WI38 (cell line): Measurements from ENCODE around the gene FAT4.

Experiments used
- H3K4me3 ChIP-seq: 2 replicates; pipeline ENCODE4 v1.5.1; 2011; ENCODE audit warnings: low read depth, mild to moderate bottlenecking, control low read depth, low read length
- TF ChIP-seq, protein P1 (sequence below): IDR thresholded peaks from 2 replicates; pipeline ENCODE4 v1.5.1; 2012; ENCODE audit warnings: low read depth, mild to moderate bottlenecking, control low read depth, low read length

FAT4 gene

DNA sequence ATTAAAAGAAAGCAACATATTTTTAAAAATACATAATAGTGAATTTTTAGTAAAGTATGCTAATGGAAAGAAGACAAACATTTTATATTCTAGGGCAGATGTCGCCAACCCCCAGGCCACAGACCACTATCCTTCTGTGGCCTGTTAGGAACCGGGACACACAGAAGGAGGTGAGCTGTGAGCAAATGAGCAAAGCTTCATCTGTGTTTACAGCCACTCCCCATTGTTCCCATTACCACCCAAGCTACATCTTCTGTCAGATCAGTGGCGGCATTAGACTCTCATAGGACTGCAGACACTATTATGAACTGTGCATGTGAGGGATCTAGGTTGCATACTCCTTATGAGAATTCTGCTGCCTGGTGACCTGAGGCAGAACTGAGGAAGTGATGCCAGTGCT is 37.0 kb upstream of the FAT4 start:
- no peak overlapping the region for H3K4me3 ChIP-seq
- TF ChIP-seq, protein P1, sequence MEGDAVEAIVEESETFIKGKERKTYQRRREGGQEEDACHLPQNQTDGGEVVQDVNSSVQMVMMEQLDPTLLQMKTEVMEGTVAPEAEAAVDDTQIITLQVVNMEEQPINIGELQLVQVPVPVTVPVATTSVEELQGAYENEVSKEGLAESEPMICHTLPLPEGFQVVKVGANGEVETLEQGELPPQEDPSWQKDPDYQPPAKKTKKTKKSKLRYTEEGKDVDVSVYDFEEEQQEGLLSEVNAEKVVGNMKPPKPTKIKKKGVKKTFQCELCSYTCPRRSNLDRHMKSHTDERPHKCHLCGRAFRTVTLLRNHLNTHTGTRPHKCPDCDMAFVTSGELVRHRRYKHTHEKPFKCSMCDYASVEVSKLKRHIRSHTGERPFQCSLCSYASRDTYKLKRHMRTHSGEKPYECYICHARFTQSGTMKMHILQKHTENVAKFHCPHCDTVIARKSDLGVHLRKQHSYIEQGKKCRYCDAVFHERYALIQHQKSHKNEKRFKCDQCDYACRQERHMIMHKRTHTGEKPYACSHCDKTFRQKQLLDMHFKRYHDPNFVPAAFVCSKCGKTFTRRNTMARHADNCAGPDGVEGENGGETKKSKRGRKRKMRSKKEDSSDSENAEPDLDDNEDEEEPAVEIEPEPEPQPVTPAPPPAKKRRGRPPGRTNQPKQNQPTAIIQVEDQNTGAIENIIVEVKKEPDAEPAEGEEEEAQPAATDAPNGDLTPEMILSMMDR: no peak

DNA sequence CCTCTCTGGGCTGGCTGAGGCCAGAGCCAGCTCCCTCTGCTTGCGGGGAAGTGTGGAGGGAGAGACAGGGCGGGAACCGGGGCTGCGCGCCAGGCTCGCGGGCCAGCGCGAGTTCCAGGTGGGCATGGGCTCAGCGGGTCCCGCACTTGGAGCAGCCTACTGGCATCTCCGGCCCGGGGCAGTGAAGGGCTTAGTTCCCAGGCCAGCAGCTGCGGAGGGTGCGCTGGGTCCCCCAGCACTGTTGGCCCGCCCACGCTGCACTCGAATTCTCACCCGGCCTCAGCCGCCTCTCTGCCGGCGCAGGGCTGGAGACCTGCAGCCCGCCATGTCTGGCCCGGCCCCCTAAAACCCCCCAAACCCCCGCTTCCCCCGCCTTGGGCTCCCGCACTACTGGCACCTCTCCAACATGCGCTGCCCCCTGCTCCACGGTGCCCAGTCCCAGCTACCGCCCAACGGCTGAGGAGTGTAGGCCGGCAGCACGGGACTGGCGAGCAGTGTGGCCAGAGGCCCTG is 33.8 kb upstream of the FAT4 start:
- H3K4me3 ChIP-seq: no peak overlapping the region
- TF ChIP-seq, protein P1: no peak

DNA sequence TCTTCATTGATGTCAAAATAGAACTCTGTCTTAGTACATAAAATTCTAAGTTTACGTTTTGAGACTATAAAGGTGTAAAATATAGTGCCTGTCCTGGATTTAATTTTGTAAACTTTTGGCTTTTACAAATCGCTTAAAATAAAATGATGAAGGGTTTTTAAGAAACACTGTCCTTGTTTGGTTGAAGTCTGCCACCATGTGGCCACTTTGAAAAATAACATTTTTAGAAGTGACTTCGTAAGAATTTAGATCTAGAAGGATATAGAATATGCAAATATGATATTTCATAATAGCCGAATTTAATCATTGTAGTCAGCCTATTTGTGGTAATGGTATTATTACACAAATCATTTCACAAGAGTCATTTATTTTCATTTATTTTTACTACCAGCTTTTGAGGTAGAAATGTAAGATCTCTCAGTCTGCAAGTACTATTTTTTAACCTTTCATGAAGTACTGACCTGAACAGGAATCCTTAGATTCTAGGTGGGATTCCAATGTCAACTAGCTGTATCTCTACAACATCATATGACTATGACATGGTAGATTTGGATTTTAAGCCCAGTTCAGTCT is 31.0 kb upstream of the FAT4 start:
- H3K4me3 ChIP-seq: no peak overlapping the region
- TF ChIP-seq, protein P1: no peak

DNA sequence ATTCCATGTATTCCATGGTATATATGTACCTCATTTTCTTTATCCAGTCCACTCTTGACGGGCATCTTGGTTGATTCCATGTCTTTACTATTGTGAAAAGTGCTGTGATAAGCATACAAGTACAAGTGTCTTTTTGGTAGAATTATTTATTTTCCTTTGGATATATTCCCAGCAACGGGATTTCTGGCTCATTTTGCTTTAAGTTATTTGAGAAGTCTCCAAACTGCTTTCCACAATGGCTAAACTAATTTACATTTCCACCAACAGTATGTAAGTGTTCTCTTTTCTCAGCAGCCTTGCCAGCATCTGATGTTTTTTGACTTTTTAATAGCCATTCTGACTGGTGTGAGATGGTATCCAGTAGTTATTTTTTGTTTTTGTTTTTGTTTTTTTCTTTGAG is 17.6 kb upstream of the FAT4 start:
- no peak overlapping the region for H3K4me3 ChIP-seq
- TF ChIP-seq, protein P1: no peak

DNA sequence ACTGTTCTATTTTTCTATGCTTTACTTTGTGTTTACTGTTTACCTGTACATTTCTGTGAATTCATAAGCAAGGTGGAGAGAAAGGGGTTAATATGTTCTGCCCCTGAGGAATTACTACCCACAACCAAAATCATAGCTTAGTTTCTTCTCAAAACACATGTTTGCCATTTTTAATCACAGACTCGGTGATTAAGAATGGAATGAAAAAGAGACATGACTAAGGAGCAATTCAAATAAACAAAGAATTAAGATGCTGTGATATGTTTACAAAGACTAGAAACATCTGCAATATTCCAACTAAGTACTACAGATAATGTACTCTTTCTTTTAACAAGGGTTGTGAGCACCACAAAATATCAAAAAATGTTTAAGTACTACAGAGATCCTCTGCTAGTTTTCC is 11.7 kb upstream of the FAT4 start:
- TF ChIP-seq, protein P1: no peak
- no peak overlapping the region for H3K4me3 ChIP-seq

DNA sequence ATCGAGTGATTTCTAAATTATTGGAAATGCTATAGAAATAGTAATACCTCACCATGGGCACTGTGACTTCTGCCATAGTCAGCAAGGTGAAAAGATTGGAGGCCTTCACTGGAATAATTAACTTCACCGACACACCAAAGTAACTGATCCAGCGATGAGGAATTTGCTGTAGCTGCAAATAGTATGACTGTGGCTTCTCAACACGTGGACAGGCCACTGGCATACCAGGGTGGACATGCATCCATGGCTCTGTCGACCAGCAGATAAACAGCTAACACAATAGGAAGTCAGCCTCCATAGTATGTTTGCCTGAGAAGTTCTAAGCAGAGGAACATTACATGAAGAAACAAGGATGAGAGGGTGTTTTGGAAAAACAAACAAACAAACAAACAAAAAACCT is 10.9 kb upstream of the FAT4 start:
- H3K4me3 ChIP-seq: no peak overlapping the region
- TF ChIP-seq, protein P1: no peak

DNA sequence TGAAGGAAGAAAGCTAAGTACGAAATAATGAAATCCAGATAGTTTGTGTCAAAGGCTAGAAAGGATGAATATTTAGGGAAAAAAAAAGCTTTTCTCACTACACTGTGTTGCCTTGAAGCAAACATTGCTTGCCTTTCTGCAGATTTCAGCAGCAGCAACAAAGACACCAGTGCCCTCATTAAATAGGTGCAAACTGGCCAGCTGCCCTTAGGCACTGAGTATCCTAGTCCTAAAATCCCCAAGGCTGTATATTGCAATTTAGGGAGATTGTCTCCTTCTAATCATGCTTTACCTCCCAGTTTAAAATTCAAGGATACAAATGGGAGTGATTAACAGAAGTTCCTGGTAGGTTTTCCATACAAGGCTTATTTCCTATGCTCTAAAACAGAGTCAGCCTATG is 8.6 kb upstream of the FAT4 start:
- no peak overlapping the region for H3K4me3 ChIP-seq
- TF ChIP-seq, protein P1: no peak
